ENCODE results near the gene TOGARAM2.

- no peak for TF ChIP-seq CTCF (IDR thresholded peaks at IDR 0.05)
- TF ChIP-seq ZFX (IDR thresholded peaks at IDR 0.05; ENCODE audit: borderline replicate concordance): no peak
Observed at GRCh38 chr2:29066271-29066860, 85.3 kb downstream of the TOGARAM2 start.

Measured in 22Rv1 (cell line).